Activated T-cell treated with anti-CD3 and anti-CD28 coated beads for 1 hour (primary cell): ENCODE results near the gene HNF1B.
"Not testable (repeated sequence)": the region's sequence is repeated elsewhere in the genome, so short reads cannot be mapped to it uniquely, and the experiment has no call there.

Experiments
- DNase-seq: peaks from one replicate; pipeline ENCODE4 v3.0.0-alpha.2; 2020; ENCODE audit warnings: low read depth

HNF1B gene

GRCh38 chr17:37744961-37745800 is at the start of gene HNF1B:
HNF1B (minus strand) TSS chr17:37745059; CDS start chr17:37744884, 175 bp downstream.
- DNase-seq, result no peak

GRCh38 chr17:37792787-37793186 is 47.9 kb upstream of the HNF1B start:
- no peak for DNase-seq

- no peak for DNase-seq
Observed at GRCh38 chr17:37791447-37792399, 46.9 kb upstream of the HNF1B start.

- no peak for DNase-seq
Observed at GRCh38 chr17:37789771-37790541, 45.1 kb upstream of the HNF1B start.

- no peak for DNase-seq
Observed at GRCh38 chr17:37789021-37789565, 44.2 kb upstream of the HNF1B start.

GRCh38 chr17:37788526-37788925 is 43.7 kb upstream of the HNF1B start:
- DNase-seq, result no peak

- no peak for DNase-seq
Observed at GRCh38 chr17:37787055-37787757, 42.3 kb upstream of the HNF1B start.

- no peak for DNase-seq
Observed at GRCh38 chr17:37786481-37786880, 41.6 kb upstream of the HNF1B start.

- DNase-seq, result not testable (repeated sequence)
Observed at GRCh38 chr17:37782460-37782859, 37.6 kb upstream of the HNF1B start.

GRCh38 chr17:37781451-37781850 is 36.6 kb upstream of the HNF1B start:
- DNase-seq, result no peak

GRCh38 chr17:37779554-37779953 is 34.7 kb upstream of the HNF1B start:
- no peak for DNase-seq

GRCh38 chr17:37774504-37774903 is 29.6 kb upstream of the HNF1B start:
- DNase-seq, result no peak

- no peak for DNase-seq
Observed at GRCh38 chr17:37772982-37773381, 28.1 kb upstream of the HNF1B start.

GRCh38 chr17:37770631-37771518 is 26.0 kb upstream of the HNF1B start:
- DNase-seq, result no peak

GRCh38 chr17:37769050-37769449 is 24.2 kb upstream of the HNF1B start:
- DNase-seq, result no peak

GRCh38 chr17:37768438-37768837 is 23.6 kb upstream of the HNF1B start:
- no peak for DNase-seq

- DNase-seq, result no peak
Observed at GRCh38 chr17:37766971-37767370, 22.1 kb upstream of the HNF1B start.

- DNase-seq, result no peak
Observed at GRCh38 chr17:37764383-37764782, 19.5 kb upstream of the HNF1B start.

- DNase-seq, result no peak
Observed at GRCh38 chr17:37762666-37763065, 17.8 kb upstream of the HNF1B start.

GRCh38 chr17:37761961-37762360 is 17.1 kb upstream of the HNF1B start:
- no peak for DNase-seq
